Muscle of leg (tissue), 11 donors: Measurements from ENCODE around the gene NAALADL1. TPM values are rescaled to one million over a fixed set of nuclear protein-coding genes. Genes with fewer than 3 reads are reported as not detected.

Source experiments
- DNase-seq: peaks from one replicate; pipeline ENCODE4 v3.0.0; 2013
- H3K27ac ChIP-seq: one replicate; pipeline ENCODE4 v1.5.1; 2013; ENCODE audit warnings: mild to moderate bottlenecking, low read length, control low read depth
- H3K27me3 ChIP-seq: one replicate; pipeline ENCODE4 v1.6.1; 2013; ENCODE audit warnings: low read length; ENCODE audit not compliant: control insufficient read depth, insufficient read depth
- H3K36me3 ChIP-seq: one replicate; pipeline ENCODE4 v1.6.1; 2013; ENCODE audit warnings: low read length; ENCODE audit not compliant: control insufficient read depth, insufficient read depth
- H3K4me1 ChIP-seq: one replicate; pipeline ENCODE4 v1.6.1; 2013; ENCODE audit warnings: low read length; ENCODE audit not compliant: control insufficient read depth, insufficient read depth
- H3K4me3 ChIP-seq: one replicate; pipeline ENCODE4 v1.5.1; 2013; ENCODE audit warnings: low read length, control low read depth
- H3K9me3 ChIP-seq: replicated peaks from 2 replicates; pipeline ENCODE4 v1.6.1; 2013; ENCODE audit warnings: low read depth, low read length; ENCODE audit not compliant: control insufficient read depth
- WGBS: methylation state at CpG from one replicate; pipeline ENCODE4 v1.1.5; 2013; ENCODE audit warnings: missing lambda C conversion rate; ENCODE audit not compliant: insufficient coverage; 5-methylcytosine and 5-hydroxymethylcytosine counted together
- polyA plus RNA-seq, 8 donors: library from polyadenylated mRNA; unstranded; fragments of 120-200 nt; gene quantifications; one replicate each; pipeline versions ENCODE4 v1.2.1 to v1.2.3, GENCODE V29; 2013; ENCODE audit warnings: inconsistent platforms in 1 of 8, low replicate concordance in 1 of 8; ENCODE audit not compliant: insufficient read length in 8 of 8, insufficient read depth in 1 of 8
- total RNA-seq: library from RNA; stranded (reverse); fragments of 120-200 nt; gene quantifications from one replicate; pipeline ENCODE4 v1.2.4, GENCODE V29; 2013

Gene NAALADL1
- total and polyA plus RNA-seq, 9 donors, result 6.2 to 14.0 (median 10.7) TPM

GRCh38 chr11:65083834-65084597 lies 25.7 kb upstream of the NAALADL1 start, which contains the start of the genes CDCA5 and ZFPL1:
CDCA5 (minus strand) TSS chr11:65084040; CDS start chr11:65083978, 62 bp downstream.
ZFPL1 (plus strand) TSS chr11:65084222; CDS start chr11:65084699, 477 bp downstream.
- H3K36me3 ChIP-seq, result peaks cover 57% of the 10 kb centered on the region
- no peaks in the 10 kb centered on the region for H3K9me3 ChIP-seq
- peak; percentile 98 for DNase-seq
- H3K27ac ChIP-seq, result peak within 1 kb of the TSS; percentile 98
- H3K4me3 ChIP-seq, result peak within 1 kb of the TSS; percentile 73
- under 1% methylated on average over 77 of the region's 79 CpGs for WGBS
- peaks cover 16% of the 10 kb centered on the region for H3K4me1 ChIP-seq
- H3K27me3 ChIP-seq, result no peaks in the 10 kb centered on the region

- WGBS, result 0% methylated on average over 9 of the region's 13 CpGs
- H3K9me3 ChIP-seq, result no peaks in the 10 kb centered on the region
- no peaks in the 10 kb centered on the region for H3K27me3 ChIP-seq
- peaks cover 57% of the 10 kb centered on the region for H3K36me3 ChIP-seq
- H3K27ac ChIP-seq, result peak overlapping the region; percentile 48
- H3K4me3 ChIP-seq, result peak overlapping the region; percentile 73
- peaks cover 16% of the 10 kb centered on the region for H3K4me1 ChIP-seq
- DNase-seq, result no peak
Observed at GRCh38 chr11:65083134-65083833, 24.9 kb upstream of the NAALADL1 start.

- DNase-seq, result no peak
- Histone ChIP-seq H3K36me3 (peaks cover 29% of the 10 kb centered on the region), H3K27ac (no peak overlapping the region), H3K27me3 (no peaks in the 10 kb centered on the region), H3K9me3 (no peaks in the 10 kb centered on the region), H3K4me3 (no peak overlapping the region), H3K4me1 (peaks cover 7% of the 10 kb centered on the region)
- 100% methylated on average over 1 of the region's 9 CpGs for WGBS
Observed at GRCh38 chr11:65078786-65079342, 20.5 kb upstream of the NAALADL1 start.

- Histone ChIP-seq H3K4me1 (peaks cover 2% of the 10 kb centered on the region), H3K27ac (no peak overlapping the region), H3K4me3 (no peak overlapping the region), H3K27me3 (no peaks in the 10 kb centered on the region), H3K9me3 (no peaks in the 10 kb centered on the region), H3K36me3 (peaks cover 29% of the 10 kb centered on the region)
- WGBS, result 86% methylated on average over 1 of the region's 3 CpGs
- no peak for DNase-seq
Observed at GRCh38 chr11:65078151-65078550, 19.8 kb upstream of the NAALADL1 start.

GRCh38 chr11:65077451-65077850 lies 19.1 kb upstream of the NAALADL1 start:
- Histone ChIP-seq H3K27me3 (no peaks in the 10 kb centered on the region), H3K27ac (no peak overlapping the region), H3K36me3 (peaks cover 29% of the 10 kb centered on the region), H3K9me3 (no peaks in the 10 kb centered on the region), H3K4me3 (no peak overlapping the region), H3K4me1 (no peaks in the 10 kb centered on the region)
- WGBS, result 65% methylated on average over 2 of the region's 4 CpGs
- DNase-seq, result no peak

- Histone ChIP-seq H3K9me3 (no peaks in the 10 kb centered on the region), H3K36me3 (peaks cover 6% of the 10 kb centered on the region), H3K27ac (no peak overlapping the region), H3K27me3 (no peaks in the 10 kb centered on the region), H3K4me3 (no peak overlapping the region), H3K4me1 (no peaks in the 10 kb centered on the region)
- no peak for DNase-seq
- no CpG with 5 or more reads among the region's 1 CpG for WGBS
Observed at GRCh38 chr11:65072631-65072966, 14.2 kb upstream of the NAALADL1 start.

- no peaks in the 10 kb centered on the region for H3K9me3 ChIP-seq
- no peak overlapping the region for H3K4me3 ChIP-seq
- 82% methylated on average over 2 of the region's 4 CpGs for WGBS
Observed at GRCh38 chr11:65071907-65072630, 13.7 kb upstream of the NAALADL1 start.

GRCh38 chr11:65069217-65069616 lies 10.9 kb upstream of the NAALADL1 start:
- Histone ChIP-seq H3K27ac (no peak overlapping the region), H3K36me3 (no peaks in the 10 kb centered on the region), H3K27me3 (no peaks in the 10 kb centered on the region), H3K9me3 (no peaks in the 10 kb centered on the region), H3K4me1 (no peaks in the 10 kb centered on the region), H3K4me3 (no peak overlapping the region)
- DNase-seq, result no peak
- 45% methylated on average over 4 of the region's 9 CpGs for WGBS

More at GRCh38 chr11:65071907-65072630, 13.7 kb upstream of the NAALADL1 start:
- Histone ChIP-seq H3K27me3 (no peaks in the 10 kb centered on the region), H3K4me1 (no peaks in the 10 kb centered on the region), H3K27ac (no peak overlapping the region), H3K36me3 (peaks cover 6% of the 10 kb centered on the region)
- no peak for DNase-seq

- WGBS, result 61% methylated on average over 5 of the region's 10 CpGs
Observed at GRCh38 chr11:65067446-65067845, 9.1 kb upstream of the NAALADL1 start.

More at GRCh38 chr11:65067446-65067845, 9.1 kb upstream of the NAALADL1 start:
- no peak for DNase-seq
- no peaks in the 10 kb centered on the region for H3K9me3 ChIP-seq
- no peaks in the 10 kb centered on the region for H3K4me1 ChIP-seq
- no peaks in the 10 kb centered on the region for H3K27me3 ChIP-seq
- H3K4me3 ChIP-seq, result no peak overlapping the region
- H3K27ac ChIP-seq, result no peak overlapping the region
- H3K36me3 ChIP-seq, result no peaks in the 10 kb centered on the region
